Suprapubic skin (tissue), 4 donors: ENCODE measurements around the gene MRPL12. TPM values are rescaled to one million over a fixed set of nuclear protein-coding genes. Genes with fewer than 3 reads are reported as not detected.
A peak's percentile ranks its signal among the peaks of the same experiment; 100 is the strongest.

ENCODE experiments used
- DNase-seq, 2 donors: peaks; one replicate each; pipeline ENCODE4 v3.0.0-alpha.2; 2019; ENCODE audit warnings: low spot score in 2 of 2
- H3K27ac ChIP-seq: fragments of 200-600 bp; sonication (generic); one replicate; pipeline ENCODE4 v1.5.1; 2019
- H3K27me3 ChIP-seq: fragments of 200-600 bp; sonication (generic); one replicate; pipeline ENCODE4 v1.5.1; 2019
- H3K36me3 ChIP-seq: fragments of 200-600 bp; sonication (generic); one replicate; pipeline ENCODE4 v1.5.1; 2019
- H3K4me1 ChIP-seq: fragments of 200-600 bp; sonication (generic); one replicate; pipeline ENCODE4 v1.5.1; 2019
- H3K4me3 ChIP-seq: fragments of 200-600 bp; sonication (generic); one replicate; pipeline ENCODE4 v1.5.1; 2019; ENCODE audit warnings: mild to moderate bottlenecking
- H3K9me3 ChIP-seq: fragments of 200-600 bp; sonication (generic); one replicate; pipeline ENCODE4 v1.5.1; 2019
- CTCF ChIP-seq, 2 donors: fragments of 200-600 bp in 1 of 2; fragments of 450-650 bp in 1 of 2; sonication (generic) in 1 of 2; IDR thresholded peaks; one replicate each; pipeline ENCODE4 v1.5.1; 2016 to 2019; ENCODE audit warnings: antibody characterized with exemption in 2 of 2, mild to moderate bottlenecking in 1 of 2, moderate library complexity in 1 of 2
- EP300 ChIP-seq: sonication (generic); formaldehyde crosslinking; IDR thresholded peaks from one replicate; pipeline ENCODE4 v1.6.1; 2017; ENCODE audit warnings: antibody characterized with exemption
- POLR2A ChIP-seq, 2 donors: fragments of 450-650 bp; IDR thresholded peaks; one replicate each; pipeline ENCODE4 v1.6.1; 2017; ENCODE audit warnings: antibody characterized with exemption in 2 of 2, mild to moderate bottlenecking in 2 of 2, moderate library complexity in 2 of 2
- POLR2AphosphoS5 ChIP-seq, 3 donors: sonication (generic); formaldehyde crosslinking; IDR thresholded peaks; one replicate each; pipeline ENCODE4 v1.6.1; 2017; ENCODE audit warnings: antibody characterized with exemption in 3 of 3
- WGBS: methylation state at CpG from one replicate; pipeline ENCODE4 v1.1.5; 2018; 5-methylcytosine and 5-hydroxymethylcytosine counted together
- total RNA-seq, 4 donors: library from RNA; depleted of rRNA; stranded (reverse); fragments of >200 nt; gene quantifications; one replicate each; pipeline ENCODE4 v1.1.0, GENCODE V29; 2016

MRPL12 gene
- total RNA-seq, 4 donors from 2014 or later = 27.6 to 65.7 (median 52.1) TPM

- 0% methylated on average over 33 of the region's 96 CpGs for WGBS
- peaks cover 28% of the 10 kb centered on the region for H3K36me3 ChIP-seq
- peak; percentile 97 for DNase-seq
- peaks cover 48% of the 10 kb centered on the region for H3K4me1 ChIP-seq
- no peaks in the 10 kb centered on the region for H3K27me3 ChIP-seq
- H3K9me3 ChIP-seq = no peaks in the 10 kb centered on the region
- peak; percentile 57 to 78 for TF ChIP-seq POLR2A (IDR thresholded peaks at IDR 0.05)
- no peak for TF ChIP-seq EP300
- peak; percentile 78 to 94 (median 79) for TF ChIP-seq POLR2AphosphoS5 (IDR thresholded peaks at IDR 0.05)
- peak within 1 kb of the TSS; percentile 94 for H3K27ac ChIP-seq
- peak within 1 kb of the TSS; percentile 99 for H3K4me3 ChIP-seq
Measured at GRCh38 chr17:81666342-81667191, 36.6 kb upstream of the MRPL12 start, which contains the start of the genes CCDC137 and OXLD1. Gene CCDC137, plus strand, starts transcription at chr17:81666737. Its CDS starts 30 bp downstream, at chr17:81666767. Gene OXLD1, minus strand, starts transcription at chr17:81666605. Its CDS starts 28 bp downstream, at chr17:81666577.

- no peaks in the 10 kb centered on the region for H3K27me3 ChIP-seq
- peak overlapping the region; percentile 94 for H3K27ac ChIP-seq
- no peak for DNase-seq
- 54% methylated on average over 18 of the region's 18 CpGs for WGBS
- peak overlapping the region; percentile 99 for H3K4me3 ChIP-seq
- H3K9me3 ChIP-seq = no peaks in the 10 kb centered on the region
- H3K4me1 ChIP-seq = peaks cover 48% of the 10 kb centered on the region
- H3K36me3 ChIP-seq = peaks cover 40% of the 10 kb centered on the region
- TF ChIP-seq POLR2A (IDR thresholded peaks at IDR 0.05) = no peak
- peak in 1 of 2 donors; percentile 32 for TF ChIP-seq CTCF (IDR thresholded peaks at IDR 0.05)
- TF ChIP-seq EP300 = no peak
- TF ChIP-seq POLR2AphosphoS5 (IDR thresholded peaks at IDR 0.05) = no peak
Measured at GRCh38 chr17:81667754-81668153, 35.4 kb upstream of the MRPL12 start.

GRCh38 chr17:81672504-81672903 is 30.7 kb upstream of the MRPL12 start:
- Histone ChIP-seq H3K27ac (no peak overlapping the region), H3K9me3 (no peaks in the 10 kb centered on the region), H3K4me3 (no peak overlapping the region), H3K4me1 (peaks cover 27% of the 10 kb centered on the region), H3K27me3 (no peaks in the 10 kb centered on the region), H3K36me3 (peaks cover 60% of the 10 kb centered on the region)
- 83% methylated on average over 1 of the region's 18 CpGs for WGBS
- DNase-seq = no peak
- no peak for TF ChIP-seq POLR2A (IDR thresholded peaks at IDR 0.05)
- TF ChIP-seq EP300 = no peak
- TF ChIP-seq CTCF (IDR thresholded peaks at IDR 0.05) = no peak
- TF ChIP-seq POLR2AphosphoS5 (IDR thresholded peaks at IDR 0.05) = no peak

- no peak for TF ChIP-seq EP300
- no peak for TF ChIP-seq CTCF (IDR thresholded peaks at IDR 0.05)
- TF ChIP-seq POLR2A (IDR thresholded peaks at IDR 0.05) = no peak
- no peak for TF ChIP-seq POLR2AphosphoS5 (IDR thresholded peaks at IDR 0.05)
- Histone ChIP-seq H3K36me3 (peaks cover 60% of the 10 kb centered on the region), H3K4me3 (no peak overlapping the region), H3K9me3 (no peaks in the 10 kb centered on the region), H3K27ac (no peak overlapping the region), H3K27me3 (no peaks in the 10 kb centered on the region), H3K4me1 (peaks cover 22% of the 10 kb centered on the region)
- DNase-seq = no peak
- WGBS = 90% methylated on average over 16 of the region's 16 CpGs
Measured at GRCh38 chr17:81672954-81673353, 30.2 kb upstream of the MRPL12 start.

GRCh38 chr17:81673561-81674258 is 29.5 kb upstream of the MRPL12 start:
- H3K27ac ChIP-seq = no peak overlapping the region
- peaks cover 15% of the 10 kb centered on the region for H3K4me1 ChIP-seq
- TF ChIP-seq EP300 (no peak), CTCF (IDR thresholded peaks at IDR 0.05) (no peak), POLR2AphosphoS5 (IDR thresholded peaks at IDR 0.05) (no peak), POLR2A (IDR thresholded peaks at IDR 0.05) (no peak)
- DNase-seq = no peak
- WGBS = 68% methylated on average over 17 of the region's 18 CpGs
- peaks cover 60% of the 10 kb centered on the region for H3K36me3 ChIP-seq
- H3K27me3 ChIP-seq = no peaks in the 10 kb centered on the region
- no peak overlapping the region for H3K4me3 ChIP-seq
- H3K9me3 ChIP-seq = no peaks in the 10 kb centered on the region
